Liver (tissue), 3 donors: Measurements from ENCODE around the gene PGGHG.

Experiments used
- CTCF ChIP-seq: fragments of 150-350 bp; IDR thresholded peaks from 2 replicates; pipeline ENCODE4 v1.5.1; 2017; ENCODE audit warnings: improper control_type of control experiment, low read depth, low read length; ENCODE audit not compliant: missing input control
- EGR1 ChIP-seq, 2 donors: IDR thresholded peaks; 2 replicates each; pipeline ENCODE4 v1.6.1; 2016 to 2018; ENCODE audit warnings: antibody characterized with exemption in 2 of 2, low read depth in 2 of 2
- MAX ChIP-seq: IDR thresholded peaks from 2 replicates; pipeline ENCODE4 v1.6.1; 2016; ENCODE audit warnings: antibody characterized with exemption
- RAD21 ChIP-seq, 2 donors: IDR thresholded peaks; 2 replicates each; pipeline ENCODE4 v1.6.1; 2016; ENCODE audit warnings: antibody characterized with exemption in 2 of 2, mild to moderate bottlenecking in 2 of 2
- REST ChIP-seq: IDR thresholded peaks from 2 replicates; pipeline ENCODE4 v1.6.1; 2016; ENCODE audit warnings: antibody characterized with exemption, mild to moderate bottlenecking
- ZBTB33 ChIP-seq: IDR thresholded peaks from 2 replicates; pipeline ENCODE4 v1.6.1; 2016; ENCODE audit warnings: antibody characterized with exemption
- donor health status: healthy.
- donor health status: healthy.

- TF ChIP-seq REST (no peak), RAD21 (IDR thresholded peaks at IDR 0.05) (no peak), ZBTB33 (no peak), CTCF (no peak), EGR1 (IDR thresholded peaks at IDR 0.05; ENCODE audit: low read depth in 2 of 2) (no peak), MAX (no peak)
Observed at GRCh38 chr11:266676-267439, 22.1 kb upstream of the PGGHG start.
